Prostate gland (tissue), 2 donors: ENCODE results near the gene EML4. TPM values are rescaled to one million over a fixed set of nuclear protein-coding genes. Genes with fewer than 3 reads are reported as not detected.

ENCODE experiments used
- DNase-seq: peaks from one replicate; pipeline ENCODE4 v3.0.0-alpha.2; 2019; ENCODE audit warnings: low spot score
- H3K27ac ChIP-seq, 2 donors: fragments of 200-600 bp; sonication (generic); 2 replicates each; pipeline ENCODE4 v1.5.1; 2017 to 2019
- H3K27me3 ChIP-seq: fragments of 200-600 bp; sonication (generic); replicated peaks from 2 replicates; pipeline ENCODE4 v1.5.1; 2019; ENCODE audit not compliant: insufficient read depth
- H3K36me3 ChIP-seq, 2 donors: fragments of 200-600 bp; sonication (generic); 1 replicate in 1 of 2; 2 replicates in 1 of 2; pipeline versions ENCODE4 v1.5.1 to v1.8.1; 2017 to 2019
- H3K4me1 ChIP-seq: fragments of 200-600 bp; sonication (generic); replicated peaks from 2 replicates; pipeline ENCODE4 v1.5.1; 2019
- H3K4me3 ChIP-seq, 2 donors: fragments of 200-600 bp; sonication (generic); 2 replicates each; pipeline ENCODE4 v1.5.1; 2017 to 2019
- H3K9me3 ChIP-seq: fragments of 200-600 bp; sonication (generic); 2 replicates; pipeline ENCODE4 v1.5.1; 2017
- POLR2A ChIP-seq: fragments of 450-650 bp; IDR thresholded peaks from one replicate; pipeline ENCODE4 v1.6.1; 2016; ENCODE audit warnings: antibody characterized with exemption, mild to moderate bottlenecking
- POLR2AphosphoS5 ChIP-seq: sonication (generic); formaldehyde crosslinking; IDR thresholded peaks from one replicate; pipeline ENCODE4 v1.6.1; 2017; ENCODE audit warnings: antibody characterized with exemption
- WGBS: methylation state at CpG from one replicate; pipeline ENCODE4 v1.1.5; 2018; 5-methylcytosine and 5-hydroxymethylcytosine counted together
- intact Hi-C: fragments of 100-400 bp; cut with DNase I; formaldehyde crosslinking; loops from one replicate; pipeline ENCODE4 v1.14.2; 2022
- total RNA-seq, 2 donors: library from RNA; depleted of rRNA; stranded (reverse); fragments of >200 nt; gene quantifications; one replicate each; pipeline ENCODE4 v1.1.0, GENCODE V29; 2016
- TF ChIP-seq, protein P1 (sequence below), 4 experiments: fragments of 200-600 bp in 2 of 4; fragments of 450-650 bp in 2 of 4; sonication (generic) in 2 of 4; IDR thresholded peaks; 1 replicate in 3 of 4; 2 replicates in 1 of 4; pipeline ENCODE4 v1.5.1; 2016 to 2019; ENCODE audit warnings: antibody characterized with exemption in 4 of 4, mild to moderate bottlenecking in 2 of 4, moderate library complexity in 2 of 4

EML4 gene
- total RNA-seq, 2 donors from 2014 or later: 26.3 to 38.2 TPM

DNA sequence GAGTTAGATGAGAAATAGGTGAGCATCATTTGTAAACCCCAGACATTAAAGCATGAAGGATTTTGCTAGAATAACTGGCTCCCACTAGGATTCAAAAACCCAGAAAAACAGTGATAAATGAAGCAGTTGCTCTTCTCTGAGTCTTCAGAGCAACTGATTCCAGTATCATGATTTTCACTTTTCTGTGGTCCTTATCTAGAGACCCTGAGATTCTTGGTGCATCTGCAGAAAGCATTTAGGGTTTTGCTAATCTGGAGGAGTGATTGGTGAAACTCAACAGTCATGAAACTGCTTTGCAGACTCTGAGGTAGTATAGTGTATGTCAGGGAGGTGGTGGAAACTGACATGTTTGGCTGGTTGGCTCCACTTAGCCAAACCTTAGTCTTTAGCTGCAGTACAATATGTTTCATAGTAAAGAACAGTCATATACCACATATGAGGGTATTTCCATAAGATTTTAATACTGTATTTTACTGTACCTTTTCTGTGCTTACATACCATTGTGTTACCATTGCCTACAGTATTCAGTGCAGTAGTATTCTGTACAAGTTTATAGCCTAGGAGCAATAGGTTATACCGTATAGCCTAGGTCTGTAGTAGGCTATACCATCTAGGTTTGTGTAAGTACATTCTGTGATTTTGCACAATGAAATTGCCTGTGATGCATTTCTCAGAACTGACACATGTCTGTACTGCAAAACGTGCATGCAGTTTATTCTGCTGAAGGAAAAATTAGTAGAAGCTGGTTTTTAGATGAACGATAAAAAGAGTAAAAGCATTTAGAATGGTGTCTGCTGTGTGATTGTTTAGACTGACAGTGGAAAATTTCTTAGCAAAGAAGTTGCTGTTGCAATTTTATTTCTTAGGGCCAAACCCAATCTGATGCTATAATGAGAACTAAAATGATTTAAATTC is 23.8 kb downstream of the EML4 start:
- Histone ChIP-seq H3K9me3 (no peaks in the 10 kb centered on the region), H3K27me3 (no peaks in the 10 kb centered on the region), H3K4me1 (no peaks in the 10 kb centered on the region), H3K36me3 (no peaks in the 10 kb centered on the region), H3K4me3 (no peak overlapping the region), H3K27ac (no peak overlapping the region)
- 81% methylated on average over 3 of the region's 3 CpGs for WGBS
- intact Hi-C loops: no loop called here
- TF ChIP-seq POLR2AphosphoS5 (no peak), POLR2A (no peak)
- TF ChIP-seq, protein P1, sequence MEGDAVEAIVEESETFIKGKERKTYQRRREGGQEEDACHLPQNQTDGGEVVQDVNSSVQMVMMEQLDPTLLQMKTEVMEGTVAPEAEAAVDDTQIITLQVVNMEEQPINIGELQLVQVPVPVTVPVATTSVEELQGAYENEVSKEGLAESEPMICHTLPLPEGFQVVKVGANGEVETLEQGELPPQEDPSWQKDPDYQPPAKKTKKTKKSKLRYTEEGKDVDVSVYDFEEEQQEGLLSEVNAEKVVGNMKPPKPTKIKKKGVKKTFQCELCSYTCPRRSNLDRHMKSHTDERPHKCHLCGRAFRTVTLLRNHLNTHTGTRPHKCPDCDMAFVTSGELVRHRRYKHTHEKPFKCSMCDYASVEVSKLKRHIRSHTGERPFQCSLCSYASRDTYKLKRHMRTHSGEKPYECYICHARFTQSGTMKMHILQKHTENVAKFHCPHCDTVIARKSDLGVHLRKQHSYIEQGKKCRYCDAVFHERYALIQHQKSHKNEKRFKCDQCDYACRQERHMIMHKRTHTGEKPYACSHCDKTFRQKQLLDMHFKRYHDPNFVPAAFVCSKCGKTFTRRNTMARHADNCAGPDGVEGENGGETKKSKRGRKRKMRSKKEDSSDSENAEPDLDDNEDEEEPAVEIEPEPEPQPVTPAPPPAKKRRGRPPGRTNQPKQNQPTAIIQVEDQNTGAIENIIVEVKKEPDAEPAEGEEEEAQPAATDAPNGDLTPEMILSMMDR (IDR thresholded peaks at IDR 0.05): no peak
- DNase-seq: no peak

DNA sequence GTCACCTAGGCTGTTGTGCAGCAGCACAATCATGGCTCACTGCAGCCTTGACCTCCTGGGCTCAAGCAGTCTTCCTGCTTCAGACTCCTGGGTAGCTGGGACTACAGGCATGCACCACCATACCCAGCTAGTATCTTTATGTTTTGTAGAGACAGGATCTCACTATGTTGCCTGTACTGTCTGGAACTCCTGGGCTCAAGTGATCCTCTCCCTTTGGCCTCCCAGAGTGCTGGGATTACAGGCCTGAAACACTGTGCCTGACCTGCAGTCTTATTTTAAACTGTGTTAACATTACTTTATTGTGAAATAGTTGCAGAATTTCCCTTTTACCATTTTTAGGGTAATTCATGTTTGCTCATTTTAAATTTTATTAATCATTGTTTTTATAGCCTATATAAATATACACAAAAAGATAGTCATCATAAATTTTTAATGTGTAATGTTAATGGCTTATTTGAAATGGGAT is 24.6 kb downstream of the EML4 start:
- Histone ChIP-seq H3K27ac (no peak overlapping the region), H3K4me1 (no peaks in the 10 kb centered on the region), H3K4me3 (no peak overlapping the region), H3K36me3 (no peaks in the 10 kb centered on the region), H3K9me3 (no peaks in the 10 kb centered on the region), H3K27me3 (no peaks in the 10 kb centered on the region)
- intact Hi-C loops: no loop called here
- TF ChIP-seq, protein P1 (IDR thresholded peaks at IDR 0.05): no peak
- no peak for TF ChIP-seq POLR2A
- no peak for TF ChIP-seq POLR2AphosphoS5
- DNase-seq: no peak

DNA sequence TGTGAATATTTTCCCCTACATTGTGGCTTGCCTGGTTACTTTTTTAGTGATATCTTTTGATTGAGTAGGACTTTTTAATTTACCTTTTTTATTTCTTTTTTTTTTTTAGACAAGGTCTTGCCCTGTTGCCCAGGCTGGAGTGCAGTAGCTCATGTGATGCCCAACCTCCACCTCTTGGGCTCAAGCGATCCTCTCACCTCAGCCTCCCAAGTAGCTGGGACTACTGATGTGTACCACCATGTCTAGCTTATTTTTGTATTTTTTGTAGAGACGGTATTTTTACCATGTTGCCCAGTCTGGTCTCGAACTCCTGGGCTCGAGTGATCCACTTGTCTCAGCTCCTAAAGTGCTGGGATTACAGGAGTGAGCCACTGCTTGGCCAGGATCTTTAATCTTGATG is 25.3 kb downstream of the EML4 start:
- no peak for DNase-seq
- no peaks in the 10 kb centered on the region for H3K36me3 ChIP-seq
- H3K9me3 ChIP-seq: no peaks in the 10 kb centered on the region
- no peak overlapping the region for H3K27ac ChIP-seq
- TF ChIP-seq POLR2A (no peak), POLR2AphosphoS5 (no peak)
- TF ChIP-seq, protein P1 (IDR thresholded peaks at IDR 0.05): no peak
- 92% methylated on average over 4 of the region's 4 CpGs for WGBS
- intact Hi-C loops: no loop called here
- H3K4me1 ChIP-seq: no peaks in the 10 kb centered on the region
- H3K27me3 ChIP-seq: no peaks in the 10 kb centered on the region
- no peak overlapping the region for H3K4me3 ChIP-seq

DNA sequence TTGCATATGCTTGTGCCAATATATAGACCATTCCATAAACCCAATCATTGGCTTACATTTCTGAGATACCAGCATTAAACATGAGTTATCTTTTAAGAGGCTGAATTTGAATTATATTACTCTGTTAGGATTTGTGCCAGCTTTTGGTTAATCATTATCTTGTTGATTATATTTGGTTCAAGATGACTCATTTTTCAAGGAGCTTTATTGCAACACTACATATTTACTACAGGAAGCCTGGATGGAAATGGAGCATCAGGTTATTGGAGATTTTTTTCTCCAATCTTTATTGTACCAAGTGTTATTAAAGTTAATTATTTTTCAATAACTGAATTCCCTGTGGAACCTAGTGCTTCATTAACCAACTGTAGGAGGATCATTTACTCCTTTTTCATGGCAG is 26.4 kb downstream of the EML4 start:
- no peak for DNase-seq
- no peaks in the 10 kb centered on the region for H3K36me3 ChIP-seq
- H3K9me3 ChIP-seq: no peaks in the 10 kb centered on the region
- H3K4me3 ChIP-seq: no peak overlapping the region
- no peaks in the 10 kb centered on the region for H3K27me3 ChIP-seq
- no peak overlapping the region for H3K27ac ChIP-seq
- intact Hi-C loops: no loop called here
- no peaks in the 10 kb centered on the region for H3K4me1 ChIP-seq
- TF ChIP-seq POLR2AphosphoS5 (no peak), POLR2A (no peak)
- TF ChIP-seq, protein P1 (IDR thresholded peaks at IDR 0.05): no peak

DNA sequence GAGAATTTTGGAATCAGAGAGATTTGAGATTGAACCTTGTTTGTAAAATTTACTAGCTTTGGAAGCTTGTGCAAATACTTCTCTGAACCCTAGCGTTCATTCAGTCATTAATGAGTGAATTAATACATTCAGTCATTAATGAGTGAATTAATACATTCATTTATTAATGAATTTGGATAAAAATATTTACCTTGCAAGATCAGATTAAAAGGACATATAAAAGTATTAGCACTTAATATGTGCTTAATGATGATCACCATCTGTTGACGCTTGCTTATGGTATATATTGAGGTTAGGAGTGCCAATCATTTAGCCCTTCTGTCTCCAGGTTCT is 26.9 kb downstream of the EML4 start:
- Histone ChIP-seq H3K27me3 (no peaks in the 10 kb centered on the region), H3K36me3 (no peaks in the 10 kb centered on the region), H3K27ac (no peak overlapping the region), H3K4me1 (no peaks in the 10 kb centered on the region), H3K4me3 (no peak overlapping the region), H3K9me3 (no peaks in the 10 kb centered on the region)
- TF ChIP-seq POLR2AphosphoS5 (no peak), POLR2A (no peak)
- TF ChIP-seq, protein P1 (IDR thresholded peaks at IDR 0.05): no peak
- DNase-seq: no peak
- 98% methylated on average over 2 of the region's 2 CpGs for WGBS
- intact Hi-C loops: no loop called here
